H9 (cell line): ENCODE measurements around the gene KCNN2. TPM values are rescaled to one million over a fixed set of nuclear protein-coding genes. Genes with fewer than 3 reads are reported as not detected.

Source experiments
- DNase-seq: peaks from one replicate; pipeline ENCODE4 v3.0.0-alpha.2; 2017
- H2AFZ ChIP-seq: one replicate; pipeline ENCODE4 v1.6.1; 2013; ENCODE audit warnings: mild to moderate bottlenecking, low read length, control low read depth, moderate library complexity
- H2AK5ac ChIP-seq: 2 replicates; pipeline ENCODE4 v1.6.1; 2013; ENCODE audit warnings: low read length, control low read depth, mixed read lengths; ENCODE audit not compliant: insufficient read length
- H2BK120ac ChIP-seq: one replicate; pipeline ENCODE4 v1.6.1; 2013; ENCODE audit warnings: low read depth, mild to moderate bottlenecking, low read length, control low read depth, inconsistent platforms; ENCODE audit not compliant: poor library complexity, severe bottlenecking
- H2BK12ac ChIP-seq: 2 replicates; pipeline ENCODE4 v1.6.1; 2013; ENCODE audit warnings: low read length, control low read depth, mixed read lengths, low read depth; ENCODE audit not compliant: insufficient read length
- H2BK15ac ChIP-seq: 2 replicates; pipeline ENCODE4 v1.6.1; 2013; ENCODE audit warnings: low read depth, low read length, control low read depth
- H2BK20ac ChIP-seq: one replicate; pipeline ENCODE4 v1.6.1; 2013; ENCODE audit warnings: low read depth, mild to moderate bottlenecking, low read length, control low read depth, inconsistent platforms; ENCODE audit not compliant: poor library complexity, severe bottlenecking
- H2BK5ac ChIP-seq: 2 replicates; pipeline ENCODE4 v1.6.1; 2013; ENCODE audit warnings: low read length, control low read depth, mixed read lengths; ENCODE audit not compliant: insufficient read length
- H3K14ac ChIP-seq: 2 replicates; pipeline ENCODE4 v1.6.1; 2013; ENCODE audit warnings: low read length, control low read depth; ENCODE audit not compliant: insufficient read depth
- H3K18ac ChIP-seq: 2 replicates; pipeline ENCODE4 v1.6.1; 2013; ENCODE audit warnings: low read depth, mild to moderate bottlenecking, mixed read lengths, low read length, control low read depth; ENCODE audit not compliant: insufficient read length
- H3K23ac ChIP-seq: 2 replicates; pipeline ENCODE4 v1.6.1; 2013; ENCODE audit warnings: low read length, control low read depth, mixed read lengths, low read depth; ENCODE audit not compliant: insufficient read length
- H3K23me2 ChIP-seq: 2 replicates; pipeline ENCODE4 v1.6.1; 2013; ENCODE audit warnings: low read depth, mild to moderate bottlenecking, mixed read lengths, low read length, control low read depth; ENCODE audit not compliant: insufficient read length, poor library complexity, severe bottlenecking
- H3K27ac ChIP-seq: 2 replicates; pipeline ENCODE4 v1.5.1; 2013; ENCODE audit warnings: low read length, control low read depth, mixed read lengths, low read depth; ENCODE audit not compliant: insufficient read length
- H3K27me3 ChIP-seq: 2 replicates; pipeline ENCODE4 v1.6.1; 2013; ENCODE audit warnings: low read length, control low read depth, inconsistent platforms; ENCODE audit not compliant: insufficient read depth
- H3K4ac ChIP-seq: 2 replicates; pipeline ENCODE4 v1.6.1; 2013; ENCODE audit warnings: low read depth, mild to moderate bottlenecking, control low read depth, inconsistent platforms, low read length, moderate library complexity
- H3K4me1 ChIP-seq: 2 replicates; pipeline ENCODE4 v1.6.1; 2013; ENCODE audit warnings: low read length, control low read depth, inconsistent platforms; ENCODE audit not compliant: insufficient read depth
- H3K4me2 ChIP-seq: 2 replicates; pipeline ENCODE4 v1.6.1; 2013; ENCODE audit warnings: low read length, control low read depth, mixed read lengths; ENCODE audit not compliant: insufficient read length, insufficient read depth
- H3K56ac ChIP-seq: 2 replicates; pipeline ENCODE4 v1.6.1; 2013; ENCODE audit warnings: low read depth, mild to moderate bottlenecking, mixed read lengths, low read length, control low read depth; ENCODE audit not compliant: insufficient read length
- H3K79me1 ChIP-seq: 2 replicates; pipeline ENCODE4 v1.6.1; 2013; ENCODE audit warnings: low read depth, mild to moderate bottlenecking, moderate library complexity, low read length, control low read depth, inconsistent platforms; ENCODE audit not compliant: insufficient read depth, poor library complexity, severe bottlenecking
- H3K79me2 ChIP-seq: 2 replicates; pipeline ENCODE4 v1.6.1; 2013; ENCODE audit warnings: low read length, control low read depth, inconsistent platforms; ENCODE audit not compliant: insufficient read depth
- H3K9ac ChIP-seq: 2 replicates; pipeline ENCODE4 v1.6.1; 2013; ENCODE audit warnings: low read length, control low read depth, mixed read lengths; ENCODE audit not compliant: insufficient read length; ENCODE audit errors: extremely low read depth
- H3K9me3 ChIP-seq: one replicate; pipeline ENCODE4 v1.6.1; 2013; ENCODE audit warnings: low read depth, low read length, inconsistent platforms; ENCODE audit not compliant: control insufficient read depth
- H3T11ph ChIP-seq: one replicate; pipeline ENCODE4 v1.6.1; 2013; ENCODE audit warnings: mild to moderate bottlenecking, low read length, control low read depth, inconsistent platforms
- H4K20me1 ChIP-seq: one replicate; pipeline ENCODE4 v1.6.1; 2013; ENCODE audit not compliant: control insufficient read depth, insufficient read length, insufficient read depth
- H4K5ac ChIP-seq: 2 replicates; pipeline ENCODE4 v1.6.1; 2013; ENCODE audit warnings: low read depth, mild to moderate bottlenecking, mixed read lengths, low read length, control low read depth; ENCODE audit not compliant: insufficient read length
- H4K8ac ChIP-seq: replicated peaks from 2 replicates; pipeline ENCODE4 v1.6.1; 2013; ENCODE audit warnings: low read length, control low read depth, mixed read lengths, low read depth; ENCODE audit not compliant: insufficient read length
- H4K91ac ChIP-seq: 2 replicates; pipeline ENCODE4 v1.6.1; 2013; ENCODE audit warnings: low read depth, mild to moderate bottlenecking, moderate library complexity, mixed read lengths, low read length, control low read depth; ENCODE audit not compliant: insufficient read length
- H3K27ac Mint-ChIP-seq, 3 experiments: 2 replicates in 2 of 3; 3 replicates in 1 of 3; pipeline ENCODE4 v1.8.0; 2020 to 2021; ENCODE audit warnings: mixed read lengths in 3 of 3, mild to moderate bottlenecking in 1 of 3, moderate library complexity in 1 of 3
- H3K27me3 Mint-ChIP-seq: 2 replicates; pipeline ENCODE4 v1.8.0; 2021; ENCODE audit warnings: low read depth, mild to moderate bottlenecking, moderate library complexity, mixed read lengths
- H3K36me3 Mint-ChIP-seq, 3 experiments: 2 replicates in 2 of 3; 3 replicates in 1 of 3; pipeline ENCODE4 v1.8.0; 2020 to 2021; ENCODE audit warnings: low read depth in 3 of 3, mixed read lengths in 3 of 3; ENCODE audit not compliant: insufficient read depth in 1 of 3
- H3K4me1 Mint-ChIP-seq, 2 experiments: 2 replicates each; pipeline ENCODE4 v1.8.0; 2020; ENCODE audit warnings: mixed read lengths in 2 of 2
- H3K4me3 Mint-ChIP-seq, 2 experiments: 2 replicates in 1 of 2; 3 replicates in 1 of 2; pipeline ENCODE4 v1.8.0; 2020 to 2021; ENCODE audit warnings: mild to moderate bottlenecking in 2 of 2, mixed read lengths in 2 of 2, moderate library complexity in 1 of 2
- H3K9me3 Mint-ChIP-seq, 2 experiments: 2 replicates in 1 of 2; 3 replicates in 1 of 2; pipeline ENCODE4 v1.8.0; 2020; ENCODE audit warnings: mild to moderate bottlenecking in 2 of 2, mixed read lengths in 2 of 2, moderate library complexity in 1 of 2
- WGBS: extraction: QIAGEN DNeasy Blood & Tissue Kit; methylation state at CpG from one replicate; pipeline ENCODE4 v1.1.7; 2013; ENCODE audit warnings: missing lambda C conversion rate, low lambda C conversion rate, mixed read lengths; ENCODE audit not compliant: insufficient read length; ENCODE audit errors: extremely low coverage; 5-methylcytosine and 5-hydroxymethylcytosine counted together
- total RNA-seq: library from RNA; stranded (reverse); gene quantifications from 2 replicates; pipeline ENCODE4 v1.2.1, GENCODE V29; 2021
- TF ChIP-seq, protein P1 (sequence below): fragments of 200-600 bp; sonication (generic); conservative IDR thresholded peaks from 3 replicates; pipeline ENCODE4 v1.8.0; 2021; ENCODE audit warnings: antibody characterized with exemption, mild to moderate bottlenecking

Gene KCNN2
- total RNA-seq, 1 experiment from 2014 or later: 21.0 TPM

DNA sequence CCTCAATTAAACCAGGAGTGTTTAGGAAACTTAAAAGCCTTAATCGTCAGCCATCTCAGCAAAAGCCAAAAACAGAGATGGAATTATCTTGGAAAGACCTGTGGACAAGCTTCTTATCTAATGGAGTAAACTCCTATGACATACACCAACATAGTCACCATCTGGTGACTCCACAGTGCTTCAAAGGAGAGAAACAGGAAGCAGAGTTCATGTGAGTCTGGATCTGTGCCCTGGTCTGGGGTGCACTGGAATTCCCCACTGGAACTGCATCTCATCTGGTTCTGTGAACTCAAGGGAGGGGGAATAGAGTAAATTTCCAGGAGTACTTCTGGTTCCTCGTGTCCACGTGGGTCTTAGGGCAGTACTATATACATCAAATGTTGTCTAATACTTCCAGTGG, 36.3 kb upstream of the KCNN2 start:
- H3K27ac ChIP-seq: no peak overlapping the region
- WGBS: no CpG with 5 or more reads among the region's 3 CpGs
- H3K27ac Mint-ChIP-seq: no peak overlapping the region
- no peak overlapping the region for H3K9ac ChIP-seq
- no peaks in the 10 kb centered on the region for H3K4me1 Mint-ChIP-seq
- TF ChIP-seq, protein P1, sequence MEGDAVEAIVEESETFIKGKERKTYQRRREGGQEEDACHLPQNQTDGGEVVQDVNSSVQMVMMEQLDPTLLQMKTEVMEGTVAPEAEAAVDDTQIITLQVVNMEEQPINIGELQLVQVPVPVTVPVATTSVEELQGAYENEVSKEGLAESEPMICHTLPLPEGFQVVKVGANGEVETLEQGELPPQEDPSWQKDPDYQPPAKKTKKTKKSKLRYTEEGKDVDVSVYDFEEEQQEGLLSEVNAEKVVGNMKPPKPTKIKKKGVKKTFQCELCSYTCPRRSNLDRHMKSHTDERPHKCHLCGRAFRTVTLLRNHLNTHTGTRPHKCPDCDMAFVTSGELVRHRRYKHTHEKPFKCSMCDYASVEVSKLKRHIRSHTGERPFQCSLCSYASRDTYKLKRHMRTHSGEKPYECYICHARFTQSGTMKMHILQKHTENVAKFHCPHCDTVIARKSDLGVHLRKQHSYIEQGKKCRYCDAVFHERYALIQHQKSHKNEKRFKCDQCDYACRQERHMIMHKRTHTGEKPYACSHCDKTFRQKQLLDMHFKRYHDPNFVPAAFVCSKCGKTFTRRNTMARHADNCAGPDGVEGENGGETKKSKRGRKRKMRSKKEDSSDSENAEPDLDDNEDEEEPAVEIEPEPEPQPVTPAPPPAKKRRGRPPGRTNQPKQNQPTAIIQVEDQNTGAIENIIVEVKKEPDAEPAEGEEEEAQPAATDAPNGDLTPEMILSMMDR: no peak
- no peak overlapping the region for H3K56ac ChIP-seq
- no peak overlapping the region for H2BK20ac ChIP-seq
- no peaks in the 10 kb centered on the region for H3K9me3 ChIP-seq
- no peak overlapping the region for H4K5ac ChIP-seq
- H3K23ac ChIP-seq: no peak overlapping the region
- H3K4me2 ChIP-seq: no peak overlapping the region
- H4K91ac ChIP-seq: no peak overlapping the region
- no peak overlapping the region for H2BK5ac ChIP-seq
- no peak overlapping the region for H3K14ac ChIP-seq
- H3K36me3 Mint-ChIP-seq: no peaks in the 10 kb centered on the region
- no peaks in the 10 kb centered on the region for H3K4me1 ChIP-seq
- no peak overlapping the region for H2AFZ ChIP-seq
- no peak overlapping the region for H2BK15ac ChIP-seq
- H3K23me2 ChIP-seq: no peaks in the 10 kb centered on the region
- no peak overlapping the region for H4K8ac ChIP-seq
- H3K27me3 ChIP-seq: no peaks in the 10 kb centered on the region
- no peak overlapping the region for H2BK120ac ChIP-seq
- no peaks in the 10 kb centered on the region for H3K9me3 Mint-ChIP-seq
- no peak overlapping the region for H2BK12ac ChIP-seq
- no peak for DNase-seq
- H4K20me1 ChIP-seq: no peaks in the 10 kb centered on the region
- no peaks in the 10 kb centered on the region for H3K27me3 Mint-ChIP-seq
- no peak overlapping the region for H3K4me3 Mint-ChIP-seq
- no peak overlapping the region for H3K18ac ChIP-seq
- no peak overlapping the region for H3T11ph ChIP-seq
- no peaks in the 10 kb centered on the region for H3K79me2 ChIP-seq
- H3K79me1 ChIP-seq: no peaks in the 10 kb centered on the region
- no peak overlapping the region for H3K4ac ChIP-seq
- no peak overlapping the region for H2AK5ac ChIP-seq
